Esophagus muscularis mucosa (tissue), 3 donors: ENCODE results near the gene GNG7.

ENCODE experiments used
- POLR2A ChIP-seq: fragments of 450-650 bp; IDR thresholded peaks from one replicate; pipeline ENCODE4 v1.6.1; 2017; ENCODE audit warnings: antibody characterized with exemption, moderate library complexity, mild to moderate bottlenecking, low read depth
- POLR2AphosphoS5 ChIP-seq, 2 donors: sonication (generic); formaldehyde crosslinking; IDR thresholded peaks; one replicate each; pipeline ENCODE4 v1.6.1; 2017; ENCODE audit warnings: antibody characterized with exemption in 2 of 2
- TF ChIP-seq, protein P1 (sequence below), 3 experiments: fragments of 200-600 bp in 2 of 3; fragments of 450-650 bp in 1 of 3; sonication (generic) in 2 of 3; IDR thresholded peaks; one replicate each; pipeline ENCODE4 v1.5.1; 2017 to 2019; ENCODE audit warnings: antibody characterized with exemption in 3 of 3, mild to moderate bottlenecking in 2 of 3, moderate library complexity in 1 of 3

DNA sequence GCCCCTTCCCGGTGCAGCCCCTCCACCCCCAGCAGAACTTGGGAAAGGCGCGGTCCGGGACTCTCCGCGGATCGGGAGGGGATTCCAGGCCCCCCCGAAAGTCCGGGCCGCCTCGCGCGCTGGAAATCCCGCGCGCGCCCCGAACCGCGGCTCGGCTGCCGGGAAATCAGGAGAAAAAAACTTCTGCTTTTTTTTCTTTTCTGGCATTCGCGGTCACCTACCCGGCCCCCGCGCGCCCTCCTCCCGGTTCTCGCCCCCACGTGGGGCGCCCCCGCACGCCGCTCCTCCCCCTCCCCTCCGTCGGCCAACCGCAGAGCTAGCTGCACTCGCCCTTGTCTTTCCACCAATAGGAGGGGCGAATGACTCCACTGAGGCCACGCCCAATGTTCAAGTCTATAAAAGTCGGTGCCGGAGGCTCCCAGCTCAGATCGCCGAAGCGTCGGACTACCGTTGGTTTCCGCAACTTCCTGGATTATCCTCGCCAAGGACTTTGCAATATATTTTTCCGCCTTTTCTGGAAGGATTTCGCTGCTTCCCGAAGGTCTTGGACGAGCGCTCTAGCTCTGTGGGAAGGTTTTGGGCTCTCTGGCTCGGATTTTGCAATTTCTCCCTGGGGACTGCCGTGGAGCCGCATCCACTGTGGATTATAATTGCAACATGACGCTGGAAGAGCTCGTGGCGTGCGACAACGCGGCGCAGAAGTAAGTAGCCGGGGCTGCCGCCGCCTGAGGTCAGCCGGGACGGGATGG lies 226.6 kb downstream of the GNG7 start, which contains the start of gene GADD45B:
- TF ChIP-seq, protein P1, sequence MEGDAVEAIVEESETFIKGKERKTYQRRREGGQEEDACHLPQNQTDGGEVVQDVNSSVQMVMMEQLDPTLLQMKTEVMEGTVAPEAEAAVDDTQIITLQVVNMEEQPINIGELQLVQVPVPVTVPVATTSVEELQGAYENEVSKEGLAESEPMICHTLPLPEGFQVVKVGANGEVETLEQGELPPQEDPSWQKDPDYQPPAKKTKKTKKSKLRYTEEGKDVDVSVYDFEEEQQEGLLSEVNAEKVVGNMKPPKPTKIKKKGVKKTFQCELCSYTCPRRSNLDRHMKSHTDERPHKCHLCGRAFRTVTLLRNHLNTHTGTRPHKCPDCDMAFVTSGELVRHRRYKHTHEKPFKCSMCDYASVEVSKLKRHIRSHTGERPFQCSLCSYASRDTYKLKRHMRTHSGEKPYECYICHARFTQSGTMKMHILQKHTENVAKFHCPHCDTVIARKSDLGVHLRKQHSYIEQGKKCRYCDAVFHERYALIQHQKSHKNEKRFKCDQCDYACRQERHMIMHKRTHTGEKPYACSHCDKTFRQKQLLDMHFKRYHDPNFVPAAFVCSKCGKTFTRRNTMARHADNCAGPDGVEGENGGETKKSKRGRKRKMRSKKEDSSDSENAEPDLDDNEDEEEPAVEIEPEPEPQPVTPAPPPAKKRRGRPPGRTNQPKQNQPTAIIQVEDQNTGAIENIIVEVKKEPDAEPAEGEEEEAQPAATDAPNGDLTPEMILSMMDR (IDR thresholded peaks at IDR 0.05), result no peak
- peak; percentile 100 for TF ChIP-seq POLR2AphosphoS5 (IDR thresholded peaks at IDR 0.05)
- peak; percentile 100 for TF ChIP-seq POLR2A
